RWPE2 (cell line): ENCODE measurements around the gene USP9Y.
A peak's percentile ranks its signal among the peaks of the same experiment; 100 is the strongest.

ENCODE experiments used
- ATAC-seq: fragments of 200-7000 bp; cut with Tn5 transposase; 3 replicates; pipeline ENCODE4 v1.9.1; 2021; ENCODE audit warnings: low read depth
- DNase-seq: peaks from one replicate; pipeline ENCODE4 v3.0.0-alpha.2; 2020; ENCODE audit warnings: low spot score
- H3K27ac ChIP-seq: fragments of 450-650 bp; 2 replicates; pipeline ENCODE4 v1.5.1; 2017; ENCODE audit warnings: mild to moderate bottlenecking; ENCODE audit not compliant: poor library complexity, severe bottlenecking
- H3K27me3 ChIP-seq: fragments of 250-450 bp; sonication (Bioruptor Pico); 2 replicates; pipeline ENCODE4 v1.5.1; 2021; ENCODE audit warnings: mild to moderate bottlenecking, moderate library complexity; ENCODE audit not compliant: insufficient read depth, poor library complexity, severe bottlenecking
- H3K36me3 ChIP-seq: fragments of 250-450 bp; sonication (Bioruptor Pico); 2 replicates; pipeline ENCODE4 v1.5.1; 2020; ENCODE audit warnings: low read depth, mild to moderate bottlenecking, moderate library complexity
- H3K4me1 ChIP-seq: fragments of 250-450 bp; sonication (Bioruptor Pico); 2 replicates; pipeline ENCODE4 v1.5.1; 2021; ENCODE audit warnings: mild to moderate bottlenecking, moderate library complexity; ENCODE audit not compliant: insufficient read depth, poor library complexity, severe bottlenecking
- H3K4me3 ChIP-seq: fragments of 250-450 bp; sonication (Bioruptor Pico); 2 replicates; pipeline ENCODE4 v1.5.1; 2021; ENCODE audit warnings: mild to moderate bottlenecking, moderate library complexity; ENCODE audit not compliant: severe bottlenecking
- H3K9me3 ChIP-seq: fragments of 250-450 bp; sonication (Bioruptor Pico); 2 replicates; pipeline ENCODE4 v1.5.1; 2021; ENCODE audit warnings: mild to moderate bottlenecking, moderate library complexity; ENCODE audit not compliant: severe bottlenecking
- TF ChIP-seq, protein P1 (sequence below): fragments of 450-650 bp; IDR thresholded peaks from one replicate; pipeline ENCODE4 v1.5.1; 2017; ENCODE audit warnings: mild to moderate bottlenecking, moderate library complexity; ENCODE audit not compliant: poor library complexity, severe bottlenecking

Gene USP9Y

DNA sequence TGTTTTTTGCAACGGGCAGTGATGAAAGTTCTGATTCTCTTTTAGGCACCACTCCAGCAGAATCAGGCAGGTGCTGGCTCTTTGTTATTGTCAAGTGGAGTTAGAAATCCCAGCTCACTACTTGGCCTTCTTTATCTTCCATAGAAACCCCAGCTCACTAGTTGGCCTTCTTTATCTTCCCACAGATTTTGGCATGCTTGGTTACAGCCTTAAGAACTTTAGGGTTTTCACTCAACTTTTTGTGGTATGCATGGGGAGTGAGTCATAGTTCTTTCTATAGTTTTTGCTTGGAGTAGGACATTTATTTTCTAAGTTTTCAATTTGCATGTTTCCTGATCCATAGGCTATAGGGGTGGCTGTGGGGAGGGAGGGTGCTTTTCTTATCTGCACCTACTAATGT is 55.0 kb downstream of the USP9Y start:
- TF ChIP-seq, protein P1, sequence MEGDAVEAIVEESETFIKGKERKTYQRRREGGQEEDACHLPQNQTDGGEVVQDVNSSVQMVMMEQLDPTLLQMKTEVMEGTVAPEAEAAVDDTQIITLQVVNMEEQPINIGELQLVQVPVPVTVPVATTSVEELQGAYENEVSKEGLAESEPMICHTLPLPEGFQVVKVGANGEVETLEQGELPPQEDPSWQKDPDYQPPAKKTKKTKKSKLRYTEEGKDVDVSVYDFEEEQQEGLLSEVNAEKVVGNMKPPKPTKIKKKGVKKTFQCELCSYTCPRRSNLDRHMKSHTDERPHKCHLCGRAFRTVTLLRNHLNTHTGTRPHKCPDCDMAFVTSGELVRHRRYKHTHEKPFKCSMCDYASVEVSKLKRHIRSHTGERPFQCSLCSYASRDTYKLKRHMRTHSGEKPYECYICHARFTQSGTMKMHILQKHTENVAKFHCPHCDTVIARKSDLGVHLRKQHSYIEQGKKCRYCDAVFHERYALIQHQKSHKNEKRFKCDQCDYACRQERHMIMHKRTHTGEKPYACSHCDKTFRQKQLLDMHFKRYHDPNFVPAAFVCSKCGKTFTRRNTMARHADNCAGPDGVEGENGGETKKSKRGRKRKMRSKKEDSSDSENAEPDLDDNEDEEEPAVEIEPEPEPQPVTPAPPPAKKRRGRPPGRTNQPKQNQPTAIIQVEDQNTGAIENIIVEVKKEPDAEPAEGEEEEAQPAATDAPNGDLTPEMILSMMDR: no peak
- ATAC-seq (no peak), DNase-seq (no peak)
- H3K36me3 ChIP-seq: peaks cover 74% of the 10 kb centered on the region
- H3K9me3 ChIP-seq: no peaks in the 10 kb centered on the region
- peaks cover 25% of the 10 kb centered on the region for H3K4me1 ChIP-seq
- H3K27ac ChIP-seq: no peak overlapping the region
- H3K27me3 ChIP-seq: no peaks in the 10 kb centered on the region
- no peak overlapping the region for H3K4me3 ChIP-seq

DNA sequence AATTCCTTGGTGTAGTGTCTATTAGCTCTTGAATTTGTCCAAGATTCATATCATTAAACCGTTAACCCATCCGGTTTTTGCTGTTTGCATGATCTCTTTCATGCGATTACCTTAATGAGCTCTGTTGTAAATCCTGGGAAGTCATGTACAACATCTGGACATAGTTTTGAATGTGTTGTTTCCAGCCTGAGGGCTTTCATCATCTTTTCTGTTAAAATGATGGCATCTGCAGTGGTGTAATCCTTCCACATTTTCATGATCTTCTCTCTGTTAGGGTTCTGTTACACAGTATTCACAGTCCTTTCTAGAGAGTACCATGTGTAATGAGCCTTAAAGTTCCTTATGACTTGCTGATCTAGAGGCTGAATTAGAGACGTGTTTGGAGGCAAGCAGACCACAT is 64.9 kb downstream of the USP9Y start:
- ATAC-seq: no peak

DNA sequence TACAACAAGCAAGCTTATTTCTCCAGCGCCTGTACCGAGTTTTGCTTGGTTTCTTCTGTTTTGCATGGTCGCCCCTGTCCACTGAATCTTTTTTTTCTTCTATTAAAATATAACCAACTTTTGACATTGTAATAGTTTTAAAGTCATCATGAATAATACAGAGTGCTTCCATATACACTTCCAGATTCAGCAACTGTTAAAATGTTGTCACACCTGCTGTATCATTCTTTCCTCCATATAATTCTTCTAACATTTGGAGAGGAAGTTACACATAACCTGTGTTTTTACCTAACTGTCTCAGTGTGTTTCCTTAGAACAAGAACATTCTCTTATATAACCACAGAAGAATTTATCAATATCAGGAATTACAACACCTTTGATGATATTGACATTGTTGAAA is 83.5 kb downstream of the USP9Y start:
- H3K9me3 ChIP-seq: no peaks in the 10 kb centered on the region
- DNase-seq (no peak), ATAC-seq (no peak)
- H3K36me3 ChIP-seq: peaks cover 95% of the 10 kb centered on the region
- H3K4me1 ChIP-seq: no peaks in the 10 kb centered on the region
- TF ChIP-seq, protein P1: no peak
- H3K27me3 ChIP-seq: no peaks in the 10 kb centered on the region
- H3K27ac ChIP-seq: no peak overlapping the region
- H3K4me3 ChIP-seq: no peak overlapping the region

More for the DNA sequence above, 64.9 kb downstream of the USP9Y start:
- no peaks in the 10 kb centered on the region for H3K27me3 ChIP-seq
- no peaks in the 10 kb centered on the region for H3K9me3 ChIP-seq
- no peak for DNase-seq
- H3K36me3 ChIP-seq: peaks cover 76% of the 10 kb centered on the region
- H3K4me3 ChIP-seq: no peak overlapping the region
- no peak overlapping the region for H3K27ac ChIP-seq
- TF ChIP-seq, protein P1: no peak
- no peaks in the 10 kb centered on the region for H3K4me1 ChIP-seq

DNA sequence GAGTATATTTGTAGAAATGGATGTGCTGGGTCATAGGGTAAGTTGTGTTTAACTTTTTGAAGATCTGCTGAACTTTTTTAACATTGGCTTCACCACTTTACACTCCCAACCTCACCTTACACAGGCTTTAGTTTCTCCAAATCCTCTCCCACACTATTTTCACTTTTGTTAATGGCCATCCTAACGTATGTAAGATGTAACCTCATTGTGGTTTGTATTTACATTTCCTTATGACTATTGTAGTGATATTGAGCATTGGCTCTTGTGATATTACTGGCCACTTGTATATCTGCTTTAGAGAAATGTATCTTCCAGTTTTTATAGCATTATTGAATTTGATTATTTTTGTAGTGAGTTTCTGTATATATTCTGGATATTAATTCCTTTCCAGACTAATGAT is 93.0 kb downstream of the USP9Y start:
- no peak for DNase-seq
- Histone ChIP-seq H3K4me3 (no peak overlapping the region), H3K27ac (no peak overlapping the region), H3K4me1 (no peaks in the 10 kb centered on the region), H3K9me3 (no peaks in the 10 kb centered on the region), H3K36me3 (peaks cover 91% of the 10 kb centered on the region), H3K27me3 (no peaks in the 10 kb centered on the region)
- no peak for ATAC-seq
- TF ChIP-seq, protein P1: no peak

DNA sequence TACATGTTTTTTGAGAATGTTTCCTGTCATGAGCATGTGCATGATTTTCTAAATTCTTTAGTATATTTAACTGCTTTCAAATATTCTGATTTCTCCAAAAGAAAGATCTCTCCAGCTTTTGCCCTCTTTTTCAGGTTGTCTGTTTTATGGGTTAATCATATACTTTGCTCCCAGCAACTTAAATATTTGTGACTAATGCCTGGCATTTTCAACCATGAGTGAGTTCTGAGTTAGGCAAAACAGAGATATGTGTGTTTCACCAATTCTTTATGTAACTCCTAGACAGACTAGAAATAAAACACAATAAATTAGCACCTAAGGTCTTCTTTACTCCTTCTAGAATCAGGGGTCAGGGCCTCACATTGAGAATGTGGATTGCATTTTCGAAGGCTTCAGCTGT is 107.0 kb downstream of the USP9Y start:
- no peak overlapping the region for H3K4me3 ChIP-seq
- no peaks in the 10 kb centered on the region for H3K4me1 ChIP-seq
- TF ChIP-seq, protein P1: no peak
- peak overlapping the region; percentile 17 for H3K27ac ChIP-seq
- peaks cover 84% of the 10 kb centered on the region for H3K36me3 ChIP-seq
- H3K27me3 ChIP-seq: no peaks in the 10 kb centered on the region
- DNase-seq (no peak), ATAC-seq (peak; percentile 50; the same call in 1 of the 3 replicates)
- no peaks in the 10 kb centered on the region for H3K9me3 ChIP-seq
